NCI-H146 (cell line): ENCODE data around the gene KIF3C.
"Not testable (repeated sequence)": the region's sequence is repeated elsewhere in the genome, so short reads cannot be mapped to it uniquely, and the experiment has no call there.

Experiments
- DNase-seq: peaks from one replicate; lab custom pipeline; 2025; lab: John Stamatoyannopoulos, UW

KIF3C gene

GRCh38 chr2:25960920-25961319, 21.4 kb downstream of the KIF3C start:
- no peak for DNase-seq

DNA sequence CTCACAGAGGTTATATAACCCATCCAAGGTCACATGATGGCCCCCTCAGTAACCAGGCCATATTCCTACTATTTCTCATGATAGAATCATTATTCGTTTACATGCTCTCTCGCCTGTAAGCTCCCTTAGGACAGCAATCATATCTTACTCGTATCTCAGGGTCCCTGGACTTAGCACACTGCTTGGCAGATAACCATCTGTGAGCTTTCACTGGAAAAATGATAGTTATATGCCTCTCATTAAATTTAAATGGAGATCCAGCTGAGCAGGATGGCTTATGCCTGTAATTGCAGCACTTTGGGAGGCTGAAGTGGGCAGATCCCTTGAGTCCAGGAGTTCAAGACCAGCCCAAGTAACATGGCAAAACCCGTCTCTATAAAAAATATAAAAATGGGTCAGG, 21.9 kb downstream of the KIF3C start:
- no peak for DNase-seq

DNA sequence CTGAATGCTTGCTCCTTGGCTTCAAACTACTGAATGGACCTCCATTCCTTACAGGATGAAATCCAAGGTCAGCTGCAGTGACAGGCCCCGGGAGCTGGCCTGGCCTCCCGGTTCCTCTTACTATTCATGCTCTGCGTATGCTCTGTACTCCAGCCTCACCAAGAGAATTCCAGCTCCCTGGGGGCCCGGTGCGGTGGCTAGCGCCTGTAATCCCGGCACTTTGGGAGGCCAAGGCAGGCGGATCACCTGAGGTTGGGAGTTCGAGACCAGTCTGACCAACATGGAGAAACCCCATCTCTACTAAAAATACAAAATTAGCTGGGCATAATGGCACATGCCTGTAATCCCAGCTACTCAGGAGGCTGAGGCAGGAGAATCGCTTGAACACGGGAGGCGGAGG, 23.7 kb downstream of the KIF3C start:
- not testable (repeated sequence) for DNase-seq

DNA sequence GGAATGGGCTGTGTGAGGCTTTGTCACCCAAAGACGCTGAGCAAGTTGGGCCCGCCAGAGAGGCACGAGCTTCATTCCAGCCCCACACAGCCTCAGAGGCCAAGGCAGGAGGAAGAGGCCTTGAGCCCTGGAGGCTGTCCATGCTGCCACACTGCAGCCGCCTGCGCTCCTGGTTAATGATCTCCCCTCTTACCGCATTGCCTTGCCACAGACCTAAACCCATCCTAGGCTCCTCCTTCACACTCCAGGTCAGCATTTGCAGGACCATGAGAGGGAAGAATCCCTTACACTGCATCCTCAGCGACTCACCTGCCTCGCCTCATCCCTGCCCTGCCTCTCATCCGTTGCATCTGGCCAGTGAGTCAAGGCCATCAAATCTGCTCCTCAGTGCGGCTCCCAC, 24.6 kb downstream of the KIF3C start:
- DNase-seq: no peak

DNA sequence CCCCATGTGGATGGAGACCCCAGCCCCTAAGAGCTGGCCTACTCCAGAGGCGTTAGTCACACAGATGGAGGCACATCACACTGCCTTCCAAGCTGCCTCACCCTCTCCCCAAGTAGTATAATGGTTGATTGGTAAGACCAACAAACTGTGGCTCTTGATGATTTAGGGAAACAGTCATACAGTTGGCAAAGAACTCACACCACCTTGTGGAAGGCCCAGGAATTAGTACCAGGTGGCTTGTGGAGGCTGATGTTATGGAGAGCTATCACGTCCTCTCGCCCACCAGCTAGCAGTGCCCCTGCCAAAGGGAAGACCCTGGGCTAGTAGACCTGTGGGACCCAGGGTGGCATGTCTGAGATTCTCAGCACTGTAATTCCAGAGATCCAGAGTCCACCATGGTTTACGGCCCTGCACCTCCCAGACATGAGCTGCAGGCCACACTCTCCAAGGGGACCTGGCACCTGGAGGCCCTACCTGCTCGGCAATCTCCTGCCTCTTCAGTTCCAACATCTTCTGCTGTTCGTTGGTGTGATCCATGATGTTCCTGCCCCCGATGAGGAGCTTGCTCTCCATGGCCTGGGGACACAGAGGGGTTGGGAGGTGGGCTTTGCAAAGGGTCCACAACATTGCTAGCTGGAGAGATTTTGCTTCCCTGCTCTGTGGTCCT, 26.3 kb downstream of the KIF3C start:
- no peak for DNase-seq

- no peak for DNase-seq
These were observed 27.3 kb downstream of the KIF3C start for GRCh38 chr2:25955036-25955435.

- no peak for DNase-seq
These were observed 28.0 kb downstream of the KIF3C start for GRCh38 chr2:25954199-25954752.

GRCh38 chr2:25951071-25951547, 31.2 kb downstream of the KIF3C start:
- DNase-seq: peak; percentile 76

GRCh38 chr2:25948437-25948836, 33.9 kb downstream of the KIF3C start:
- DNase-seq: no peak

GRCh38 chr2:25941042-25941441, 41.3 kb downstream of the KIF3C start:
- no peak for DNase-seq

- DNase-seq: no peak
These were observed 43.0 kb downstream of the KIF3C start for GRCh38 chr2:25939257-25939668.

GRCh38 chr2:25938345-25938744, 44.0 kb downstream of the KIF3C start:
- no peak for DNase-seq

DNA sequence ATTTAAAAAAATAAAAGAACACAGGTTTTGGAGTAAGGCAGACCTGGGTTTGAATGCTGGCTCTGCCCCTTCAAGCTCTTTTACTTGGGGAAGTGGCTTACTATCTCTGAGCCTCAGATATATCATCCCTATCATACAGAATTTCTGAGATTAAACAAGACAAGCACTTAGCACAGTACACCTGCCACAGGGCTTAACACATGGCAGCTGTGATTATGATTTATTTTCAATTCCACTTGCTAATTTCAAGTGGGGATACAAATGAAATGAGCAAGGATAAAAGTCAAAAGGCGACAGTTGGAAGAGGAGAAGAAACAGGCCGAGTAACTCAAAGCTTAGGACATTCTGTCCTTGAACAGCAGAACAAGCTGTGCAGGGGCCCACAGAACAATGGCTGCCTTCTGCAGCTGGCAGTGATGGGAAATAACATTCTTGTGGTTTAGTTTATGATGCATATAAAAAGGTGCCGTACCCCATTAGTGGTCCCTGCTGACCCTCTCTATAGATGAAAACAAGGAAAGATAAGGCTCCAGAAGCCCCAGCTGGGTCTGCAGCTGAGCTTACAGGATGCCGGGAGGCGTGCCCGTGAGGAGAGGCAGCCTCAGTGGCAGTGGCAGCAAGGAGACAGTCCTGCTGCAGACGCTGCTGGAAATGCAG, 45.3 kb downstream of the KIF3C start:
- DNase-seq: no peak

DNA sequence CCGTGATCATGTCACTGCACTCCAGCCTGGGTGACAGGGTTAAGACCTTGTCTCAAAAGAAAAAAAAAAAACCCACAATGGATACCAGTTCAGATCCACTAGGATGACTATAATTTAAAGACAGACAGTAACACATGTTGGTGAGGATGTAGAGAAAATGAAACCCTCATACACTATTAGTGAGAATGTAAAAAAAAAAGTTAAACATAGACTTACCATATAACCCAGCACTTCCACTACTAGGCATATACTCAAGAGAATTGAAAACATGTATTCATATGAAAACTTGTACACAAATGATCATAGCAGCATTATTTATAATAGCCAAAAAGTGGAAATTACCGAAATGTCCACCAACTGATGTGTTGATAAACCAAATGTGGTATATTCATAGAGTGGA, 48.7 kb downstream of the KIF3C start:
- no peak for DNase-seq

- no peak for DNase-seq
These were observed 52.4 kb downstream of the KIF3C start for GRCh38 chr2:25929789-25930473.

DNA sequence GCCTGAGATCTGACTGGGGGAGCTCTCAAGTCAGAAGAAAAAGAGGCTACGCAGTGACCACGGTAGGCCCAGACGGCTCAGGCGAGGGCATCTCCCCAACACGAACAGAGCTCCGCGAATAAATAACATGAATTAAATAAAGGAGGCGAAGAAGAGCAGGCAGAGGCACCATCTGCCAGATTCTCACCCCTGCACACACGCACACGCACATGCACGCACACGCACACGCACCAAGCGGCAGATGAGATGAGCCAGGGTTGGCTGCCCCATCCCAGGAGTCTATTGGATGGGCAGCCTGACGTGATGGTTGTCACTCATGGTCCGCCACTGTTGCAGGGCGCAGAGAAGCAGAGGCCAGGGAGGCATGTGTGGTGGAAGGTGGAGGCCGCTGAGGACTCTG, 53.6 kb downstream of the KIF3C start:
- no peak for DNase-seq

DNA sequence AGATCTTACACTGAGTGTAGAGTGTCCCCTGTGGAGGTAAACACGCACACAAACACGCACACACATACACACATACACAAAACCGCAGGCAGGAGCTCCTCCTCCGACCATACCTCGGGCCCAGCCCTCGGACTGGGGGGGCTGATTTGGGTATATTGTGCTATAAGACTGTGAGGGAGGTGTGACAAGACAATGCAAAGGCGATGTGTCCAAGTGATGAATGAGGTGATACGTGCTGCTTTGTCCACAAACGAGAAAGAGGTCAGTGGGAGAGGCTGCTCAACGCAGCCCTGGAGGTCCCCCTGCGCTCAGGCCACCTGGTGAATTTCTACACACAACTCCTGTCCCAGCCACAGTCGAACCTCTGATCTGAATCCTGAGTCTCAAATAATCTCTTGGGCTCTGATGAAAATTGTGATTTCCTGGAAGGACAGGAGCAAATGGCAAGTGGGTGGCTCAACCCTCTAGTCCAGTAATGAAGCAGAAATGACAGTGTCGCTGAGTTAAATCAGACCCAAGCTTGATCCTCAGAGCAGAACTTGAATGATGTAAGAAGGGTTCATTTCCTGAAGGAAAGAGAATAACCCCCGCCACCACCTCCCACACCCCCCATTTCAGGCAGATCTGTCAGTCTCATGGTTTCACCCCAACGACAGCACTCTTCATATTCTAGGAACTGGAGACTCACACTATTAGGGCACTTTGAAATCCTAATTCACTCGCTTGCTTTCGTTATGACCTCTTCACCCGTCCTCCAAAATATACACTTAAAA, 55.1 kb downstream of the KIF3C start:
- no peak for DNase-seq

DNA sequence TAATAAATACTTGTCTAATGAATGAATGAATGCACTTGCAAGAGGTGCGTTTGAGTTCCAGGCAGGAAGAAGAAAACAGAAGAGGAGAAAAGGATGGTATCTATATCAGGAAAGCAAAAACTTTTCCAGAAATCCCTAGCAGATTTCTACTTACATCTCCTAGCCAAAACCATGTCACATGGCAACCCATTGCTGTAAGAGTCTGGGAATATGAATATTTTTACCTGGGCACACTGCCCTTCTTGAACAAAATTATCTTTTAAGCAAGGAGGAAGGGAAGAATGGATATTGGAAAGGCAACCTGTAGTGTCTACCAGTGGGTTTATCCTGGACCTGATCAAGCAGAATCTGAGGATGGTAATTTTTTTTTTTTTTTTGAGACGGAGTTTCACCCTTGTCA, 59.8 kb downstream of the KIF3C start:
- no peak for DNase-seq

GRCh38 chr2:25920786-25921415, 61.4 kb downstream of the KIF3C start:
- no peak for DNase-seq

- DNase-seq: no peak
These were observed 62.0 kb downstream of the KIF3C start for GRCh38 chr2:25920336-25920735.

DNA sequence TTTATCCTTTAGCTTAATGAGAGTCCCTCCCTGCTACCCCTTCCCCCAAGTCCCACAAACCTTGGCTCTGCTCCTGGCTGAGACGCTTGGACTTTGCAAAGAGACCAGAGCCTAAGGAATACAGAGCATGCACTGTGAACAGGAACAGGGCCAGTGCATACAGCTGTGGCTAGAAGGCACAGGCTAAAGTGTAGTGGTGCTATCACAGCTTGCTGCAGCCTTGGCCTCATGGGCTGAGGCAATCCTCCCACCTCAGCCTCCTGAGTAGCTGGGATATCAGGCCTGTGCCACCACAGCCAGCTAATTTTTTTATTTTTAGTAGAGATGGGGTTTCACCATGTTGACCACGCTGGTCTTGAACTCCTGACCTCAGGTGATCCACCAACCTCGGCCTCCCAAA, 64.5 kb downstream of the KIF3C start:
- no peak for DNase-seq

GRCh38 chr2:25917411-25917810, 64.9 kb downstream of the KIF3C start:
- DNase-seq: not testable (repeated sequence)
